ENCODE results near the gene PRKCH.

Gene PRKCH

DNA sequence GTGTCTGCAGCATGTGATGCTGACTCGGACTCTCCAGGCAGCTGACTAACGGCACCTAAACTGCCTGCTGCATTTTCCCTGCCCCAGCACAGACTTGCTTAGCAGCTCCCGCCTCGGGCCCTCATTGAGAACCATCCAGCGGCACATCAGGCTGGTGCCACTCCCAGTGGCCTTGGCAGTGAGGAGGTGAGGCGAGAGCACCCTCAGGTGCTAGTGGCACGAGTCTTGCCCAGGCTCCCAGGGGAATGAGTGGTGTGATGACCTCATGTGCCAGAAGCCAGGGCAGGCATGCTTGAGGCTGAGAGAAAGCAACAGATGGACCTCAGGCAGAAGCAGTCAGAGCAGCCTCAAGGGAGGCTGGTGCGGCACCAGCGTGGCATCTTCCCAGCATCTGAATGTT lies 60.2 kb downstream of the PRKCH start:
- H3K27ac ChIP-seq: no peak overlapping the region

DNA sequence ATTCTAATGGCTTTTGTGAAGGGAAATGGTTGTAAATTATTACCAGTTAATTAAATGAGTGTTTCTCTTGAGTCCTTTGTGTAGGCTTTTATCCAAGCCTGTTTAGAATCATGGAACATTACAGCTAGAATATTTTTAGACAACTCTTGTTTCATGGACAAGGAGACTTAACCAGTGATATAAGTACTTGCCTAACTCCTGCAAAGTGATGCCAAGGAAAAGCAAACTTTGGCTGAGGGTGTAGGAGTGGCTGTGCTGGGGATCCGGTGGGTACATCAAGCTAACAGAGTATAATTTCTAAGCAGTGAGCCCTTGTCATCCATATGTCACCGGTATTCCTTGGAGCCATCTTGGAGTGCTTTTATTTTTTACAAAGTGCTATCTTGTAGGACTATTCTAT lies 61.5 kb downstream of the PRKCH start:
- TF ChIP-seq, protein P1, sequence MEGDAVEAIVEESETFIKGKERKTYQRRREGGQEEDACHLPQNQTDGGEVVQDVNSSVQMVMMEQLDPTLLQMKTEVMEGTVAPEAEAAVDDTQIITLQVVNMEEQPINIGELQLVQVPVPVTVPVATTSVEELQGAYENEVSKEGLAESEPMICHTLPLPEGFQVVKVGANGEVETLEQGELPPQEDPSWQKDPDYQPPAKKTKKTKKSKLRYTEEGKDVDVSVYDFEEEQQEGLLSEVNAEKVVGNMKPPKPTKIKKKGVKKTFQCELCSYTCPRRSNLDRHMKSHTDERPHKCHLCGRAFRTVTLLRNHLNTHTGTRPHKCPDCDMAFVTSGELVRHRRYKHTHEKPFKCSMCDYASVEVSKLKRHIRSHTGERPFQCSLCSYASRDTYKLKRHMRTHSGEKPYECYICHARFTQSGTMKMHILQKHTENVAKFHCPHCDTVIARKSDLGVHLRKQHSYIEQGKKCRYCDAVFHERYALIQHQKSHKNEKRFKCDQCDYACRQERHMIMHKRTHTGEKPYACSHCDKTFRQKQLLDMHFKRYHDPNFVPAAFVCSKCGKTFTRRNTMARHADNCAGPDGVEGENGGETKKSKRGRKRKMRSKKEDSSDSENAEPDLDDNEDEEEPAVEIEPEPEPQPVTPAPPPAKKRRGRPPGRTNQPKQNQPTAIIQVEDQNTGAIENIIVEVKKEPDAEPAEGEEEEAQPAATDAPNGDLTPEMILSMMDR (IDR thresholded peaks at IDR 0.05): no peak
- no peak for TF ChIP-seq ZFX (IDR thresholded peaks at IDR 0.05; ENCODE audit: borderline replicate concordance)
- no peak overlapping the region for H3K27ac ChIP-seq

More for the DNA sequence above, 60.2 kb downstream of the PRKCH start:
- TF ChIP-seq, protein P1 (IDR thresholded peaks at IDR 0.05): no peak

DNA sequence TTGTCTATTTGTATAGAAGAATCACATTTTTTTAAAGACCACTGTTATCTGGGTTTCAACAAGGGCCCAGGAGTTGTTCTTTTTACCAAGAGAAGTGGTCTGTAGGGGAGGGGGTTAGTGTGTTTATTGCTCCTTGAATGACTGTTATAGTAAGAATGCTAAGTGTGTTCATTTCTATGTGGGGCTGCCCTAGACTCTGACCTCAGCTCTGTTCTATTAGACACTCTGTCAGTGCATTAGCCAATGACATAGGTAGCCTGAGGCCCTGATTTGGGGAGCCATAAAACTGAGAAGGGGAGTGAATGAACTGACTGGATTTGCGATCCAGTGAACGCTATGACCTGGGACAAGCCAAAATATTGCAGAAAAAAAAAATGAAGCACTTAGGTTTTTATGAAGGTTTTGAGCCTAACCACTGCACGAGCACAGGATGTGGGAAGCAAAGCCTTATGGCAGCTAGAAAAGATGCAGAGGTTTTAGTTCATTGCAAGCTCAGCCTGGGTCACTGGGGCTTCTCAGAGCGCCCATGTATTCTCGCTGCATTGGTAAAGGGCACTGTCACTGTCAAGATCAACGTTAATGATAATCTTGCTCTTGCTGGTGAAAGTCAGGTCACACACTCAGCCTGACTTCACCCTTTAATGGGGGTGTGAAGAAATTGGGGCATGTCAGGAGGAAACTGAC lies 63.8 kb downstream of the PRKCH start:
- no peak overlapping the region for H3K27ac ChIP-seq
- TF ChIP-seq, protein P1 (IDR thresholded peaks at IDR 0.05): no peak
- no peak for TF ChIP-seq ZFX (IDR thresholded peaks at IDR 0.05; ENCODE audit: borderline replicate concordance)

DNA sequence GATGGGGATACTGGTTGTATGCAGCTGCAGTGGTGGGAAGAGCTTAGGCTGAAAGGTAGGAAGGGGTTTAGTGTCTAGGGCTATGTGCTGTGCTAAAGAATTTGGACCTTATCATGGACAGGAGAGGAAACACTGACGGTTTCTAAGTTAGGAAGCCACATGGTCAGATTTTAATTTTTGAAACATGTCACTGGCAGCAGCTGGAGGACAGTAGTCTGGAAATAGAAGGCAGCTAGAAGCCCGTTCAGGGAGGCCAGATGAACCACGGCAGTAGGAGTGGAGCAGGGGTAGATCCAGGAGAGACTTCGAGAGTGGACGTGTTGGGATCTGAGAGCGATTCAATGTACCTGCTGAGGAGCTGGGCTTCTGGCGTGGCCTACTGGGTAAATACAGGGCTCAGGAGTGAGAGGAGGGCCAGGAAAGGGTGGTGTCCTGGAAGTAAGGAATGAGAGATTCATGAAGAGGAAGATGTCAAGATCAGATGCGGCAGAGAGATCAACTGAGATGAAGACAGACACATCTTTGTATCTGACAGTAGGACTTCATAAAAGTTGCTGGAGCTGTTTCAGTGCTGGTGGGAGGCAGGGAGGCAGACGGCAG lies 64.9 kb downstream of the PRKCH start:
- TF ChIP-seq ZFX (IDR thresholded peaks at IDR 0.05; ENCODE audit: borderline replicate concordance): no peak
- TF ChIP-seq, protein P1 (IDR thresholded peaks at IDR 0.05): no peak

DNA sequence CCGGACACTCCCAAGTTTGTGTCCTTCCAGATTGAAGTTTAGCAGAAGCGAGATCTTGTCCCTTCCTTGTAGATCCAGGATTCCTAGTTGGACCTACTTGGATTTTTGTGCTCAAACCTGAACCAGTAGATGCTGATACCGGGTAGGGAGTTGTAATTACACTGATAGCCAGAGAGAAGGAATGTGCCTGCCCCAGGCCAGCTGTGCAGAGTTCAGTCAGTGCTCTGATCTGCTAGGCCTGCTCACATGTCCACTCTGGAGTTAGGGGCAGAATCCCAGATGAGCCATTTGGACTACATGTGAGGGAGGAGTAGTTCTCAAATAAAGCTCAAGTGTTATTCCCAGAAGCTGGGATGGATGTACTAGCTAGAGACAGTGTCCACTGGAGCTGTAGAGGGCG lies 65.7 kb downstream of the PRKCH start:
- H3K27ac ChIP-seq: no peak overlapping the region
- TF ChIP-seq, protein P1 (IDR thresholded peaks at IDR 0.05): no peak
- TF ChIP-seq ZFX (IDR thresholded peaks at IDR 0.05; ENCODE audit: borderline replicate concordance): no peak

More for the DNA sequence above, 64.9 kb downstream of the PRKCH start:
- H3K27ac ChIP-seq: no peak overlapping the region

DNA sequence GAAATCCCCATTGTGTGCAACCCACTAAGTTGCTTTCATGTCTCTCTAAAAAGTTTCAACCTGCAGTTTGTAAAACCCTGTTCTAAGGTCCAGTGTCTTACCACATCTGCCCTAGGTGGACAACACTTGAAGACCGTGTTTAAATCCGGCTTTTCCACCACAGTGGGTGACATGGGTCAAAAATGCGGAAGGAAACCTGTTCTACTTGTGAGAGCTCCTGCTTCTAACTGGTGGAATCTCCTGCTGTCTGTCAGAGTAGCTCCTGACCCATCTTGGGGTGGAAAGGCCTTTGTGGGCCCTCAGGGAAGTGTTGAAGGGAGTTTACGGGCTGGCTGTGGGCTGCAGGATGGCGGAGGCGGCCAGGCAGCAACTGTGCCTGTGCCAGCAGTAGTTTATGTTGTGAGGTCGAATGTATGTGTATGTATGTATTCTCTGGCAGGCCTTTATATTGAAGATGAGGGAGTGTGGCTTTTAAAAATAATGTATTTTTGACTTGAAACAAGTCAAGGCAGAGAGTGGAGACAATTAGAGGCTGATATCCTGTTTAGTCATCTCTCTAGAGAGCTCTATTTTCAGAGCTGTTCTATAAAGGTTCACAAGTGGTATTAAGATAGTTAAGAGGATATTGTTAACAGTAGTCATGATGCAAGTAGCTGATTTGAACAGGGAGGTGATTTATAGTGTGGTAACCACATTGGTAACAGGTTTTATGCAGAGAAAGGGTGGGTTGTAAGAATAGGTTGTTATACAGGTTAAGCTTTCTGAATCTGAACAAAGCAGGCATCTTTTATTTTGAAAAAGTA lies 67.0 kb downstream of the PRKCH start:
- no peak for TF ChIP-seq ZFX (IDR thresholded peaks at IDR 0.05; ENCODE audit: borderline replicate concordance)
- TF ChIP-seq, protein P1 (IDR thresholded peaks at IDR 0.05): no peak
- H3K27ac ChIP-seq: no peak overlapping the region

All from 22Rv1 (cell line).